Uterus (tissue), 2 donors: ENCODE measurements around the gene SLC25A21.

Experiments used
- POLR2A ChIP-seq, 2 donors: fragments of 450-650 bp; IDR thresholded peaks; one replicate each; pipeline ENCODE4 v1.6.1; 2016; ENCODE audit warnings: antibody characterized with exemption in 2 of 2, mild to moderate bottlenecking in 1 of 2, moderate library complexity in 1 of 2
- TF ChIP-seq, protein P1 (sequence below), 4 experiments: fragments of 200-600 bp in 2 of 4; fragments of 450-650 bp in 2 of 4; sonication (generic) in 2 of 4; IDR thresholded peaks; one replicate each; pipeline ENCODE4 v1.5.1; 2016 to 2019; ENCODE audit warnings: antibody characterized with exemption in 4 of 4, mild to moderate bottlenecking in 2 of 4, moderate library complexity in 1 of 4

DNA sequence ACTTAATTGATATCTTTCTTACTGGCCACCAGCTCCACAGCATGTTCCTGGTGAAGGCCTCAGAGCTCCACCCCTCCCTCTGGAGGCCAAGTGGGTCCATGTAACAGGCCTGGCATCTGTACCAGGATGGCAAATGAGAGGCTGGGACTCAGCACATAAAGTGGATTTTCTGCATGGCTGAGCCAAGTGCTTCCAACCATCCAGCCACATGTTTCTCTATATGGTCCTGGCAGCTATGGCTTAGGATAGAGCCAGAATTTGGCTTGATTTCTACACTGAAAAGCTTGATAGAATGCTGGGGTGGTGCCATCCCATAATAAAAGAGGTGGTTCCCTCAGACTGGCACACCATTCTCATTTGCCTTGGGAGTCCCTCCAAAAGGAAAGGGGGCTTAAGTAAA is 416.6 kb downstream of the SLC25A21 start:
- TF ChIP-seq, protein P1, sequence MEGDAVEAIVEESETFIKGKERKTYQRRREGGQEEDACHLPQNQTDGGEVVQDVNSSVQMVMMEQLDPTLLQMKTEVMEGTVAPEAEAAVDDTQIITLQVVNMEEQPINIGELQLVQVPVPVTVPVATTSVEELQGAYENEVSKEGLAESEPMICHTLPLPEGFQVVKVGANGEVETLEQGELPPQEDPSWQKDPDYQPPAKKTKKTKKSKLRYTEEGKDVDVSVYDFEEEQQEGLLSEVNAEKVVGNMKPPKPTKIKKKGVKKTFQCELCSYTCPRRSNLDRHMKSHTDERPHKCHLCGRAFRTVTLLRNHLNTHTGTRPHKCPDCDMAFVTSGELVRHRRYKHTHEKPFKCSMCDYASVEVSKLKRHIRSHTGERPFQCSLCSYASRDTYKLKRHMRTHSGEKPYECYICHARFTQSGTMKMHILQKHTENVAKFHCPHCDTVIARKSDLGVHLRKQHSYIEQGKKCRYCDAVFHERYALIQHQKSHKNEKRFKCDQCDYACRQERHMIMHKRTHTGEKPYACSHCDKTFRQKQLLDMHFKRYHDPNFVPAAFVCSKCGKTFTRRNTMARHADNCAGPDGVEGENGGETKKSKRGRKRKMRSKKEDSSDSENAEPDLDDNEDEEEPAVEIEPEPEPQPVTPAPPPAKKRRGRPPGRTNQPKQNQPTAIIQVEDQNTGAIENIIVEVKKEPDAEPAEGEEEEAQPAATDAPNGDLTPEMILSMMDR (IDR thresholded peaks at IDR 0.05) = no peak
- TF ChIP-seq POLR2A (IDR thresholded peaks at IDR 0.05) = no peak
